Parathyroid adenoma (tissue), 2 donors: ENCODE data around the gene PALLD.

ENCODE experiments used
- H2AFZ ChIP-seq: fragments of 300-600 bp; sonication (generic); one replicate; pipeline ENCODE4 v1.7.0; 2017; ENCODE audit warnings: antibody characterized with exemption, mild to moderate bottlenecking
- H3K27ac ChIP-seq: fragments of 300-600 bp; sonication (generic); one replicate; pipeline ENCODE4 v1.7.0; 2017
- H3K27me3 ChIP-seq: fragments of 300-600 bp; sonication (generic); one replicate; pipeline ENCODE4 v1.7.0; 2017; ENCODE audit warnings: low read length; ENCODE audit not compliant: control insufficient read depth, insufficient read depth
- H3K36me3 ChIP-seq: fragments of 300-600 bp; sonication (generic); one replicate; pipeline ENCODE4 v1.7.0; 2017; ENCODE audit warnings: low read length; ENCODE audit not compliant: control insufficient read depth, insufficient read depth
- H3K4me1 ChIP-seq: fragments of 300-600 bp; sonication (generic); one replicate; pipeline ENCODE4 v1.7.0; 2017; ENCODE audit warnings: control low read depth
- H3K4me2 ChIP-seq: fragments of 300-600 bp; sonication (generic); one replicate; pipeline ENCODE4 v1.7.0; 2017; ENCODE audit warnings: low read length
- H3K4me3 ChIP-seq: fragments of 300-600 bp; sonication (generic); one replicate; pipeline ENCODE4 v1.7.0; 2017; ENCODE audit warnings: low read depth, low read length
- H3K79me2 ChIP-seq: fragments of 300-600 bp; sonication (generic); one replicate; pipeline ENCODE4 v1.7.0; 2017; ENCODE audit warnings: control low read depth
- H3K9ac ChIP-seq: fragments of 300-600 bp; sonication (generic); one replicate; pipeline ENCODE4 v1.7.0; 2017; ENCODE audit warnings: mild to moderate bottlenecking
- H3K9me3 ChIP-seq: fragments of 300-600 bp; sonication (generic); one replicate; pipeline ENCODE4 v1.7.0; 2017; ENCODE audit warnings: low read length; ENCODE audit not compliant: control insufficient read depth
- CTCF ChIP-seq: fragments of 300-600 bp; sonication (generic); IDR thresholded peaks from one replicate; pipeline ENCODE4 v1.7.0; 2017; ENCODE audit warnings: antibody characterized with exemption, mild to moderate bottlenecking
- donor health status: primary hyperparathyroidism.

Gene PALLD

GRCh38 chr4:168880811-168881595 is 384.2 kb downstream of the PALLD start:
- Histone ChIP-seq H3K4me2 (no peak overlapping the region), H3K27ac (no peak overlapping the region), H3K9ac (no peak overlapping the region), H3K4me3 (no peak overlapping the region), H3K4me1 (no peaks in the 10 kb centered on the region), H3K79me2 (peaks cover 8% of the 10 kb centered on the region), H3K36me3 (no peaks in the 10 kb centered on the region), H3K27me3 (no peaks in the 10 kb centered on the region), H2AFZ (no peak overlapping the region), H3K9me3 (no peaks in the 10 kb centered on the region)
- no peak for TF ChIP-seq CTCF

GRCh38 chr4:168881781-168882420 is 385.0 kb downstream of the PALLD start:
- no peak for TF ChIP-seq CTCF
- H3K36me3 ChIP-seq, result no peaks in the 10 kb centered on the region
- H3K27me3 ChIP-seq, result no peaks in the 10 kb centered on the region
- no peak overlapping the region for H2AFZ ChIP-seq
- no peak overlapping the region for H3K9ac ChIP-seq
- H3K9me3 ChIP-seq, result no peaks in the 10 kb centered on the region
- H3K4me2 ChIP-seq, result no peak overlapping the region
- peaks cover 8% of the 10 kb centered on the region for H3K79me2 ChIP-seq
- no peak overlapping the region for H3K4me3 ChIP-seq
- no peaks in the 10 kb centered on the region for H3K4me1 ChIP-seq
- H3K27ac ChIP-seq, result no peak overlapping the region

GRCh38 chr4:168882650-168883233 is 385.9 kb downstream of the PALLD start:
- Histone ChIP-seq H2AFZ (no peak overlapping the region), H3K9ac (no peak overlapping the region), H3K4me2 (no peak overlapping the region), H3K27ac (no peak overlapping the region), H3K36me3 (no peaks in the 10 kb centered on the region), H3K27me3 (no peaks in the 10 kb centered on the region), H3K9me3 (no peaks in the 10 kb centered on the region), H3K79me2 (peaks cover 8% of the 10 kb centered on the region), H3K4me3 (no peak overlapping the region), H3K4me1 (peaks cover 6% of the 10 kb centered on the region)
- no peak for TF ChIP-seq CTCF

GRCh38 chr4:168883513-168883912 is 386.7 kb downstream of the PALLD start:
- Histone ChIP-seq H3K9ac (no peak overlapping the region), H3K4me2 (no peak overlapping the region), H3K4me3 (no peak overlapping the region), H3K27me3 (no peaks in the 10 kb centered on the region), H3K27ac (no peak overlapping the region), H3K4me1 (peaks cover 9% of the 10 kb centered on the region), H2AFZ (no peak overlapping the region), H3K36me3 (no peaks in the 10 kb centered on the region), H3K79me2 (peaks cover 8% of the 10 kb centered on the region), H3K9me3 (no peaks in the 10 kb centered on the region)
- TF ChIP-seq CTCF, result no peak
